ENCODE data around the gene MB21D2. TPM values are rescaled to one million over a fixed set of nuclear protein-coding genes. Genes with fewer than 3 reads are reported as not detected.
"Not testable (repeated sequence)": the region's sequence is repeated elsewhere in the genome, so short reads cannot be mapped to it uniquely, and the experiment has no call there.

Gene MB21D2, protein sequence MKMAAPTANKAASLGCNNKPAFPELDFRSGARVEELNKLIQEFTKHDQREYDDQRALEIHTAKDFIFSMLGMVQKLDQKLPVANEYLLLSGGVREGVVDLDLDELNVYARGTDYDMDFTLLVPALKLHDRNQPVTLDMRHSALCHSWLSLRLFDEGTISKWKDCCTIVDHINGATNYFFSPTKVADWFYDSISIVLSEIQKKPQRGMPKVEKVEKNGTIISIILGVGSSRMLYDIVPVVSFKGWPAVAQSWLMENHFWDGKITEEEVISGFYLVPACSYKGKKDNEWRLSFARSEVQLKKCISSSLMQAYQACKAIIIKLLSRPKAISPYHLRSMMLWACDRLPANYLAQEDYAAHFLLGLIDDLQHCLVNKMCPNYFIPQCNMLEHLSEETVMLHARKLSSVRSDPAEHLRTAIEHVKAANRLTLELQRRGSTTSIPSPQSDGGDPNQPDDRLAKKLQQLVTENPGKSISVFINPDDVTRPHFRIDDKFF
- total RNA-seq (ENCODE audit: unreplicated experiment), result 42.5 TPM
- long read RNA-seq, transcript MB21D2-201 (2 exons, 3,368 nt), result major isoform, 27 of 28 reads
- long read RNA-seq, partial matches to known transcripts, result 0 of 28 reads
- long read RNA-seq, other reads (novel, unspliced or antisense), result 1 of 28 reads

DNA sequence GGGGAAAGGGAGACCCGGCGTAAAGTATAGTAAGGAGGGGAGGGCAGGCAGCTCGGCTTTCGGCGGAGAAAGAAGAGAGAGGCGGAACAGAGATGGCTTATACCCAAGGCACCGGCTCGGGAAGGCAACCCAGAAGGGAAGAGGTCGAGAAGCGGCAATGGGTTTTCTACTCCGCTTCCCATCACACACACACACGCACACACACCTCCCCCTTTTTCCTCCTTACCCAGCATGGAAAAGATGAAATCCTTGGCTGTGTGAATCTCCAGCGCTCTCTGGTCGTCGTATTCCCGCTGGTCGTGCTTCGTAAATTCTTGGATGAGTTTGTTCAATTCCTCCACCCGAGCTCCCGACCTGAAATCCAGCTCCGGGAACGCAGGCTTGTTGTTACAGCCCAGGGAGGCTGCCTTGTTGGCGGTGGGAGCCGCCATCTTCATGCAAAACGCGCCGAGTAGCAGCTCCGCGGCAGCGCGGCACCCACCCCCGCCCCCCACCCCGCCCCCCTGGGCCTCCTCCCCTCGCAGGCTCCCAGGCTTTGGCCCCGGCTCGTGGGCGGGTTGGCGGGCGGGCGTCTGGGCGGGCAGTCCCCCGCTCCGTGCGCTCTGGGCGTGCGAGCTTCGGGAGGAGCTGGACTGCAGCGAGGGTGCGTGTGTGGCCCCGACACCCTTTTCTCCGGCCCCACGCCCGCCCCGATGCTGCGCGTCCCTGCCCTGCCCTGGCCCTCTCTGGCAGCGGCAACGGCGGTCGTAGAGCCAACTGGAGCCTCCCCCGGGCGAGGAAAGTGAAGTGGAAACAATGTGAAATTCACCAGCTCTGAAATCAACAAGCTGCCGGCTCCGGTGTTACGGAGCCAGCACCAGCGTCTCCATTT lies at the start of gene MB21D2:
MB21D2 (minus strand) TSS at position 453 of the 871 bp plus-strand sequence; CDS start at position 437, 16 bp downstream.
- peak within 1 kb of the TSS; percentile 99 for H3K4me3 Mint-ChIP-seq (ENCODE audit: unreplicated experiment)
- DNase-seq, result peak; percentile 83
- H3K27me3 Mint-ChIP-seq (ENCODE audit: unreplicated experiment), result peaks cover 14% of the 10 kb centered on the region
- H3K27ac Mint-ChIP-seq (ENCODE audit: unreplicated experiment), result peak within 1 kb of the TSS; percentile 98
- peaks cover 24% of the 10 kb centered on the region for H3K9me3 Mint-ChIP-seq (ENCODE audit: unreplicated experiment)
- no peaks in the 10 kb centered on the region for H3K36me3 Mint-ChIP-seq (ENCODE audit: unreplicated experiment)
- H3K4me1 Mint-ChIP-seq (ENCODE audit: low read depth, unreplicated experiment), result peaks cover 46% of the 10 kb centered on the region
- TF ChIP-seq, protein P1, sequence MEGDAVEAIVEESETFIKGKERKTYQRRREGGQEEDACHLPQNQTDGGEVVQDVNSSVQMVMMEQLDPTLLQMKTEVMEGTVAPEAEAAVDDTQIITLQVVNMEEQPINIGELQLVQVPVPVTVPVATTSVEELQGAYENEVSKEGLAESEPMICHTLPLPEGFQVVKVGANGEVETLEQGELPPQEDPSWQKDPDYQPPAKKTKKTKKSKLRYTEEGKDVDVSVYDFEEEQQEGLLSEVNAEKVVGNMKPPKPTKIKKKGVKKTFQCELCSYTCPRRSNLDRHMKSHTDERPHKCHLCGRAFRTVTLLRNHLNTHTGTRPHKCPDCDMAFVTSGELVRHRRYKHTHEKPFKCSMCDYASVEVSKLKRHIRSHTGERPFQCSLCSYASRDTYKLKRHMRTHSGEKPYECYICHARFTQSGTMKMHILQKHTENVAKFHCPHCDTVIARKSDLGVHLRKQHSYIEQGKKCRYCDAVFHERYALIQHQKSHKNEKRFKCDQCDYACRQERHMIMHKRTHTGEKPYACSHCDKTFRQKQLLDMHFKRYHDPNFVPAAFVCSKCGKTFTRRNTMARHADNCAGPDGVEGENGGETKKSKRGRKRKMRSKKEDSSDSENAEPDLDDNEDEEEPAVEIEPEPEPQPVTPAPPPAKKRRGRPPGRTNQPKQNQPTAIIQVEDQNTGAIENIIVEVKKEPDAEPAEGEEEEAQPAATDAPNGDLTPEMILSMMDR (IDR thresholded peaks at IDR 0.05; ENCODE audit: partially characterized antibody, unreplicated experiment), result no peak

DNA sequence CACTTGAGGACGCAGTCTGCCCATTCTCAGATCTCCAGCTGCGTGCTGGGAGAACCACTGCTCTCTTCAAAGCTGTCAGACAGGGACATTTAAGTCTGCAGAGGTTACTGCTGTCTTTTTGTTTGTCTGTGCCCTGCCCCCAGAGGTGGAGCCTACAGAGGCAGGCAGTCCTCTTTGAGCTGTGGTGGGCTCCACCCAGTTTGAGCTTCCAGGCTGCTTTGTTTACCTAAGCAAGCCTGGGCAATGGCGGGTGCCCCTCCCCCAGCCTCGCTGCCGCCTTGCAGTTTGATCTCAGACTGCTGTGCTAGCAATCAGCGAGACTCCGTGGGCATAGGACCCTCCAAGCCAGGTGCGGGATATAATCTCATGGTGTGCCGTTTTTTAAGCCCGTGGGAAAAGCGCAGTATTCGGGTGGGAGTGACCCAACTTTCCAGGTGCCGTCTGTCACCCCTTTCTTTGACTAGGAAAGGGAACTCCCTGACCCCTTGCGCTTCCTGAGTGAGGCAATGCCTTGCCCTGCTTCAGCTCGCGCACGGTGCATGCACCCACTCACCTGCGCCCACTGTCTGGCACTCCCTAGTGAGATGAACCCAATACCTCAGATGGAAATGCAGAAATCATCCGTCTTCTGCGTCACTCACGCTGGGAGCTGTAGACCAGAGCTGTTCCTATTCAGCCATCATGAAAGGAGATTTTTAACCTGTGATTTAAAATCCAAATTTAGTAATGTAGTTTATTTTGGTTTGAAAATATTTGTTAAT lies 47.5 kb upstream of the MB21D2 start:
- not testable (repeated sequence) for H3K4me3 Mint-ChIP-seq (ENCODE audit: unreplicated experiment); DNase-seq; H3K27me3 Mint-ChIP-seq (ENCODE audit: unreplicated experiment); H3K4me1 Mint-ChIP-seq (ENCODE audit: low read depth, unreplicated experiment); H3K27ac Mint-ChIP-seq (ENCODE audit: unreplicated experiment)
- Mint-ChIP-seq H3K9me3 (ENCODE audit: unreplicated experiment) (peaks cover 12% of the 10 kb centered on the region), H3K36me3 (ENCODE audit: unreplicated experiment) (peaks cover 16% of the 10 kb centered on the region)

DNA sequence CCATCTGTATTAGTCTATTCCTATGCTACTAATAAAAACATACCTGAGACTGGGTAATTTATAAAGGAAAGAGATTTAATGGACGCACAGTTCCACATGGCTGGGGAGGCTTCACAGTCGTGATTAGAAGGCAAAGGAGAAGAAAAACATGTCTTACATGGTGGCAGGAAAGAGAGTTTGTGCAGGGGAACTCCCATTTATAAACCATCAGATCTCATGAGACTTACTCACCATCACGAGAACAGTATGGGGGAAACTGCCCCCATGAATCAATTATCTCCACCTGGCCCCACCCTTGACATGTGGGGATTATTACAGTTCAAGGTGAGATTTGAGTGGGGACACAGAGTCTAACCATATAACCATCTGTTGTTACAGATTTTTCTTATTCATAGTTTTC lies 42.1 kb upstream of the MB21D2 start:
- Mint-ChIP-seq H3K4me1 (ENCODE audit: low read depth, unreplicated experiment) (peaks cover 17% of the 10 kb centered on the region), H3K27me3 (ENCODE audit: unreplicated experiment) (peaks cover 2% of the 10 kb centered on the region), H3K36me3 (ENCODE audit: unreplicated experiment) (no peaks in the 10 kb centered on the region), H3K27ac (ENCODE audit: unreplicated experiment) (no peak overlapping the region), H3K4me3 (ENCODE audit: unreplicated experiment) (no peak overlapping the region), H3K9me3 (ENCODE audit: unreplicated experiment) (no peaks in the 10 kb centered on the region)
- TF ChIP-seq, protein P1 (IDR thresholded peaks at IDR 0.05; ENCODE audit: partially characterized antibody, unreplicated experiment), result no peak
- no peak for DNase-seq

DNA sequence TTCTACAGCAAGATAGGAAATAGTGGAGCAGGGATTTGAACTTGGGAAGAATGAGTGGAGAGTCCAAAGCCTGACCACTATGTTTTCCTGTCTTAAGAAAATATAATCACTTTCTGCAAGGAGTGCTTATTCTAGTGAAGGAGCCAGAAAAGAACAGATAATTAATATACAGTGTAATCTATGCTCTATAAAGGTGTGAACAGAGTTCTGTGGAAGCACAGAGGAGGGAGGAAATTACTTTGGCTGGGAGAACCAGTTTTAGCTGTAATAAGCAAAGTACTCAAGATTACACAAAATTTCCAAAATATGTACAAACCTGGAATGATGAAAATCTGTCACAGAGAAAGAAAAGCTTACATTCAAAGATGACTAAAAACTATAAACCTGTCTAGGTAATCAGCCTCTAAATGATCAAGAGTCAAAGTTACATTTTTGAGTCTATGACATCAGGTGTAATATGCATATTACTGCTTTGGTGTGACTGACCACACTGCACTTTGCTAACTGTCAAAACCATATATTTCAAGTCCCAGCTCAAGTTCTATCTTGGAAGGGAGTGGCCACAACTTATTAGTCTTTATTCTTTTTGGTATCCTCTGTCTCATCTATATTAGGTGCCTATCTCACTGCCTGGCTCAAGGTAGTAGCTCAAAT lies 40.7 kb upstream of the MB21D2 start:
- no peak overlapping the region for H3K27ac Mint-ChIP-seq (ENCODE audit: unreplicated experiment)
- no peak for DNase-seq
- peaks cover 1% of the 10 kb centered on the region for H3K9me3 Mint-ChIP-seq (ENCODE audit: unreplicated experiment)
- no peaks in the 10 kb centered on the region for H3K36me3 Mint-ChIP-seq (ENCODE audit: unreplicated experiment)
- TF ChIP-seq, protein P1 (IDR thresholded peaks at IDR 0.05; ENCODE audit: partially characterized antibody, unreplicated experiment), result no peak
- H3K27me3 Mint-ChIP-seq (ENCODE audit: unreplicated experiment), result peaks cover 2% of the 10 kb centered on the region
- H3K4me1 Mint-ChIP-seq (ENCODE audit: low read depth, unreplicated experiment), result peaks cover 17% of the 10 kb centered on the region
- no peak overlapping the region for H3K4me3 Mint-ChIP-seq (ENCODE audit: unreplicated experiment)
